HepG2 (cell line): ENCODE measurements around the gene TTLL11. TPM values are rescaled to one million over a fixed set of nuclear protein-coding genes. Genes with fewer than 3 reads are reported as not detected.

Source experiments
- ARID2 ChIP-seq: sonication (generic); formaldehyde crosslinking; IDR thresholded peaks from 2 replicates; pipeline ENCODE4 v1.8.1; 2022; ENCODE audit warnings: mild to moderate bottlenecking, missing genetic modification reagents, borderline replicate concordance
- MTA3 ChIP-seq: sonication (generic); formaldehyde crosslinking; IDR thresholded peaks from 2 replicates; pipeline ENCODE4 v1.4.0; 2020; ENCODE audit warnings: missing genetic modification reagents
- ZNF407 ChIP-seq: sonication (generic); formaldehyde crosslinking; IDR thresholded peaks from one replicate; pipeline ENCODE4 v1.5.1; 2020; ENCODE audit warnings: mild to moderate bottlenecking, missing genetic modification reagents; ENCODE audit errors: not compliant biosample characterization
- polyA plus RNA-seq, 8 experiments: library from polyadenylated mRNA; depleted of rRNA in 3 of 8; stranded (reverse) in 7 of 8; unstranded in 1 of 8; fragments of >200 nt; fragmentation: Illumina TruSeq in 4 of 8; extraction: Trizol in 4 of 8; gene quantifications; 2 replicates each; pipeline versions ENCODE4 v1.2.1 to v1.2.3, GENCODE V29; 2011 to 2016; ENCODE audit warnings: low read depth in 4 of 8, missing spikeins in 1 of 8, mixed read lengths in 1 of 8; ENCODE audit not compliant: insufficient read depth in 1 of 8
- total RNA-seq, 5 experiments: library from RNA; depleted of rRNA; stranded (reverse); fragments of >200 nt; fragmentation: Illumina TruSeq; extraction: Trizol; gene quantifications; 2 replicates each; pipeline ENCODE4 v1.2.3, GENCODE V29; 2016; ENCODE audit warnings: low read depth in 1 of 5

TTLL11 gene
- total and polyA plus RNA-seq, 2 of the 13 experiments (the other 11 are each of a cell fraction or from before 2014, with no cell fraction given), result 4.5 to 5.2 TPM

- TF ChIP-seq ZNF407 (no peak), ARID2 (CRISPR knock-in tag) (no peak), MTA3 (CRISPR knock-in tag) (no peak)
These were observed 313.6 kb downstream of the TTLL11 start (continued) for GRCh38 chr9:121779381-121780117.
